GM23338 (cell line): ENCODE results near the gene KIF19.

Experiments
- CREB1 ChIP-seq: fragments of 250-450 bp; sonication (Bioruptor Pico); IDR thresholded peaks from 2 replicates; pipeline ENCODE4 v1.5.0; 2020; ENCODE audit warnings: low read depth, mild to moderate bottlenecking, moderate library complexity
- ETS1 ChIP-seq: IDR thresholded peaks from 2 replicates; pipeline ENCODE4 v1.6.1; 2016; ENCODE audit warnings: antibody characterized with exemption
- EZH2 ChIP-seq: fragments of 200-600 bp; sonication (generic); IDR thresholded peaks from one replicate; pipeline ENCODE4 v1.8.0; 2017; ENCODE audit warnings: antibody characterized with exemption, mild to moderate bottlenecking, low read depth; ENCODE audit not compliant: unreplicated experiment
- EZH2phosphoT487 ChIP-seq: fragments of 200-600 bp; sonication (generic); IDR thresholded peaks from one replicate; pipeline ENCODE4 v1.8.1; 2018; ENCODE audit warnings: antibody characterized with exemption; ENCODE audit not compliant: unreplicated experiment
- JUNB ChIP-seq: IDR thresholded peaks from one replicate; pipeline ENCODE4 v1.6.1; 2016; ENCODE audit warnings: antibody characterized with exemption; ENCODE audit not compliant: unreplicated experiment
- NANOG ChIP-seq: IDR thresholded peaks from 2 replicates; pipeline ENCODE4 v1.6.1; 2016; ENCODE audit warnings: antibody characterized with exemption, borderline replicate concordance
- POLR2AphosphoS5 ChIP-seq: IDR thresholded peaks from 2 replicates; pipeline ENCODE4 v1.6.1; 2016; ENCODE audit warnings: antibody characterized with exemption, low read depth
- REST ChIP-seq: IDR thresholded peaks from one replicate; pipeline ENCODE4 v1.6.1; 2018; ENCODE audit warnings: antibody characterized with exemption; ENCODE audit not compliant: unreplicated experiment
- STAT1 ChIP-seq: IDR thresholded peaks from one replicate; pipeline ENCODE4 v1.6.1; 2016; ENCODE audit warnings: antibody characterized with exemption; ENCODE audit not compliant: unreplicated experiment
- ZNF114 ChIP-seq: fragments of 250-450 bp; sonication (Bioruptor Pico); IDR thresholded peaks from 2 replicates; pipeline ENCODE4 v1.5.0; 2020; ENCODE audit warnings: mild to moderate bottlenecking, moderate library complexity
- ZNF331 ChIP-seq: fragments of 250-450 bp; sonication (Bioruptor Pico); IDR thresholded peaks from 2 replicates; pipeline ENCODE4 v1.5.0; 2020; ENCODE audit warnings: low read depth, mild to moderate bottlenecking, moderate library complexity
- TF ChIP-seq, protein P1 (sequence below), 2 experiments: fragments of 200-600 bp in 1 of 2; sonication (generic) in 1 of 2; conservative IDR thresholded peaks; 2 replicates each; pipeline versions ENCODE4 v1.5.1 to v1.6.1; 2016 to 2017; ENCODE audit warnings: antibody characterized with exemption in 2 of 2, low read depth in 2 of 2, mild to moderate bottlenecking in 2 of 2, moderate library complexity in 1 of 2

DNA sequence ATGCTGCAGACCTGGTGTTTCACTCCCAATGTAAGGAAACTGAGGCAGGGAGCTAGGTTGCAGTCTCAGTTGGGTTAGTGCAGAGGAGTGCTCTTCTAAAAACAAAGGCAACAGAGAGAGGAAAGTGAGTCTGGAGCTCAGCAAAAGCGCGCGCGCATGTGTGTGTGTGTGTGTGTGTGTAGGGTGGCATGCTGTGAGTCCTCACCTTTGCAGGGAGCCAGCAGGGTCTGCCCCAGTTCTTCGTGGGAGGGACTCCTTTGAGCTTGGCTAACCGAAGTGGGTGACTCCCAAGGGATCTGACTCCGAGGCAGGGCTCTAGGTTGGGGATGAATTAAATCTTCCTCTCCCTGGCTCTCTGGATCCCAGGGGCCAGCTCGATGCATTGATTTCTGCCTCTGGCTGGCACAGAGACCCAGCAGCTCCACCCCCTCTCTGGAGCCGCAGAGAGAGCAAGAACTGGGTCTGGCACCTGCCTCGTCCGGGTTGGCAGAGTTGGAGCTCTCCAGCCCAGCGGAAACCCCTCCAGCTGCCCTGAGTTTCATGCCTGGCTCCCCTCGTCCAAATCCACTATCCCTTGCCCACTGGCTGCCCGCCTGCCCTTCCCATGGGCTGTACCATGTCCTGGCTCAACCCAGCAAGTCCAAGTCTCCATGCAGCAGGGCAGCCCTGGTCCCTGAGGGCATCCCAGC lies 36.9 kb downstream of the KIF19 start:
- no peak for TF ChIP-seq EZH2phosphoT487
- TF ChIP-seq, protein P1, sequence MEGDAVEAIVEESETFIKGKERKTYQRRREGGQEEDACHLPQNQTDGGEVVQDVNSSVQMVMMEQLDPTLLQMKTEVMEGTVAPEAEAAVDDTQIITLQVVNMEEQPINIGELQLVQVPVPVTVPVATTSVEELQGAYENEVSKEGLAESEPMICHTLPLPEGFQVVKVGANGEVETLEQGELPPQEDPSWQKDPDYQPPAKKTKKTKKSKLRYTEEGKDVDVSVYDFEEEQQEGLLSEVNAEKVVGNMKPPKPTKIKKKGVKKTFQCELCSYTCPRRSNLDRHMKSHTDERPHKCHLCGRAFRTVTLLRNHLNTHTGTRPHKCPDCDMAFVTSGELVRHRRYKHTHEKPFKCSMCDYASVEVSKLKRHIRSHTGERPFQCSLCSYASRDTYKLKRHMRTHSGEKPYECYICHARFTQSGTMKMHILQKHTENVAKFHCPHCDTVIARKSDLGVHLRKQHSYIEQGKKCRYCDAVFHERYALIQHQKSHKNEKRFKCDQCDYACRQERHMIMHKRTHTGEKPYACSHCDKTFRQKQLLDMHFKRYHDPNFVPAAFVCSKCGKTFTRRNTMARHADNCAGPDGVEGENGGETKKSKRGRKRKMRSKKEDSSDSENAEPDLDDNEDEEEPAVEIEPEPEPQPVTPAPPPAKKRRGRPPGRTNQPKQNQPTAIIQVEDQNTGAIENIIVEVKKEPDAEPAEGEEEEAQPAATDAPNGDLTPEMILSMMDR (conservative IDR thresholded peaks at IDR 0.05; ENCODE audit: low read depth in 2 of 2) = no peak
- TF ChIP-seq CREB1 (CRISPR knock-in tag) = no peak
- no peak for TF ChIP-seq EZH2
- TF ChIP-seq POLR2AphosphoS5 = no peak
- TF ChIP-seq JUNB = no peak
- TF ChIP-seq NANOG = no peak
- TF ChIP-seq REST = no peak
- TF ChIP-seq ETS1 = no peak
- TF ChIP-seq STAT1 = no peak
- no peak for TF ChIP-seq ZNF331
- TF ChIP-seq ZNF114 (CRISPR knock-in tag) = no peak
